ENCODE measurements around the gene OSBPL8. TPM values are rescaled to one million over a fixed set of nuclear protein-coding genes. Genes with fewer than 3 reads are reported as not detected.
"Not testable (repeated sequence)": the region's sequence is repeated elsewhere in the genome, so short reads cannot be mapped to it uniquely, and the experiment has no call there.

OSBPL8 gene
- total RNA-seq, 2 experiments from 2014 or later, result 154 to 160 TPM

DNA sequence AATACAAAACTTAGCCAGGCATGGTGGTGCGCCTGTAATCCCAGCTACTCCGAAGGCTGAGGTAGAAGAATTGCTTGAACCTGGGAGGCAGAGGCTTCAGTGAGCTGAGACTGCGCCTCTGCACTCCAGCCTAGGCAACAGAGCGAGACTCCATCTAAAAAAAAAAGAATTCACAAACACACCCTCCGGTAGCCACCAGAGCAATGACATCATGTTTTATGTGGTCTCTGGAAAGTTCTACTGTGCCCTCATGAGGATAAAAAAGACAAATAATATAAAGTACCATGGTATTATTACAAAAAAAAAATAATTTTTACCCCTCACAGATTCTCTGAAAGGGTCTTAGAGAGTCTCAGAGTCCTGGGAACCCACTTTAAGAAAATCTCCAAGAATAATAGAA is 81.5 kb downstream of the OSBPL8 start:
- Histone ChIP-seq H3K9me3 (ENCODE audit: control insufficient read depth in 1 of 2, insufficient read depth in 1 of 2, low read length in 2 of 2) (no peaks in the 10 kb centered on the region), H3K27ac (ENCODE audit: low read depth in 1 of 2, low read length in 2 of 2) (no peak overlapping the region), H3K4me1 (ENCODE audit: insufficient read depth, low read length) (no peaks in the 10 kb centered on the region), H3K4me3 (ENCODE audit: low read length) (no peak overlapping the region), H3K27me3 (ENCODE audit: control insufficient read depth in 1 of 2, insufficient read depth in 2 of 2, low read length in 2 of 2) (no peaks in the 10 kb centered on the region), H3K36me3 (ENCODE audit: insufficient read depth, low read length) (peaks cover 3% of the 10 kb centered on the region)
- ATAC-seq (ENCODE audit: poor library complexity), result no peak
- ChIA-PET POLR2A (no interaction called here), CTCF (interaction anchor here (1.3 kb wide), 1 partner anchor 109 kb away, joined by 3 read pairs; no protein-coding TSS in a partner anchor)
- Mint-ChIP-seq H3K27me3 (no peaks in the 10 kb centered on the region), H3K27ac (no peak overlapping the region), H3K4me3 (no peak overlapping the region), H3K4me1 (ENCODE audit: low read depth) (peaks cover 50% of the 10 kb centered on the region), H3K36me3 (ENCODE audit: low read depth) (peaks cover 59% of the 10 kb centered on the region), H3K9me3 (no peaks in the 10 kb centered on the region)
- no peak for DNase-seq
- intact Hi-C loops (cut with DNase I, micrococcal nuclease), result no loop called here
- TF ChIP-seq, protein P1, sequence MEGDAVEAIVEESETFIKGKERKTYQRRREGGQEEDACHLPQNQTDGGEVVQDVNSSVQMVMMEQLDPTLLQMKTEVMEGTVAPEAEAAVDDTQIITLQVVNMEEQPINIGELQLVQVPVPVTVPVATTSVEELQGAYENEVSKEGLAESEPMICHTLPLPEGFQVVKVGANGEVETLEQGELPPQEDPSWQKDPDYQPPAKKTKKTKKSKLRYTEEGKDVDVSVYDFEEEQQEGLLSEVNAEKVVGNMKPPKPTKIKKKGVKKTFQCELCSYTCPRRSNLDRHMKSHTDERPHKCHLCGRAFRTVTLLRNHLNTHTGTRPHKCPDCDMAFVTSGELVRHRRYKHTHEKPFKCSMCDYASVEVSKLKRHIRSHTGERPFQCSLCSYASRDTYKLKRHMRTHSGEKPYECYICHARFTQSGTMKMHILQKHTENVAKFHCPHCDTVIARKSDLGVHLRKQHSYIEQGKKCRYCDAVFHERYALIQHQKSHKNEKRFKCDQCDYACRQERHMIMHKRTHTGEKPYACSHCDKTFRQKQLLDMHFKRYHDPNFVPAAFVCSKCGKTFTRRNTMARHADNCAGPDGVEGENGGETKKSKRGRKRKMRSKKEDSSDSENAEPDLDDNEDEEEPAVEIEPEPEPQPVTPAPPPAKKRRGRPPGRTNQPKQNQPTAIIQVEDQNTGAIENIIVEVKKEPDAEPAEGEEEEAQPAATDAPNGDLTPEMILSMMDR (IDR thresholded peaks at IDR 0.05), result no peak

DNA sequence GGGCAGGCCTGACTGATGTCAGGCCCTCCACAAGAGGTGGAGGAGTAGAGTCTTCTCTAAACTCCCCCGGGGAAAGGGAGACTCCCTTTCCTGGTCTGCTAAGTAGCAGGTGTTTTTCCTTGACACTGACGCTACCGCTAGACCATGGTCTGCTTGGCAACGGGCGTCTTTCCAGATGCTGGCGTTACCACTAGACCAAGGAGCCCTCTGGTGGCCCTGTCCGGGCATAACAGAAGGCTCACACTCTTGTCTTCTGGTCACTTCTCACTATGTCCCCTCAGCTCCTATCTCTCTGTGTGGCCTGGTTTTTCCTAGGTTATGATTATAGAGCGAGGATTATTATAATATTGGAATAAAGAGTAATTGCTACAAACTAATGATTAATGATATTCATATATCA is 86.7 kb downstream of the OSBPL8 start:
- Mint-ChIP-seq H3K4me1 (ENCODE audit: low read depth) (peaks cover 30% of the 10 kb centered on the region), H3K36me3 (ENCODE audit: low read depth) (peaks cover 16% of the 10 kb centered on the region)
- H3K9me3 ChIP-seq (ENCODE audit: control insufficient read depth in 1 of 2, insufficient read depth in 1 of 2, low read length in 2 of 2); DNase-seq; POLR2A ChIA-PET; H3K27ac ChIP-seq (ENCODE audit: low read depth in 1 of 2, low read length in 2 of 2); ATAC-seq (ENCODE audit: poor library complexity); H3K27ac Mint-ChIP-seq; H3K4me3 ChIP-seq (ENCODE audit: low read length); CTCF ChIA-PET; H3K36me3 ChIP-seq (ENCODE audit: insufficient read depth, low read length); H3K4me3 Mint-ChIP-seq; H3K4me1 ChIP-seq (ENCODE audit: insufficient read depth, low read length); H3K27me3 Mint-ChIP-seq; H3K9me3 Mint-ChIP-seq; H3K27me3 ChIP-seq (ENCODE audit: control insufficient read depth in 1 of 2, insufficient read depth in 2 of 2, low read length in 2 of 2); intact Hi-C loops (cut with DNase I, micrococcal nuclease): not testable (repeated sequence)

DNA sequence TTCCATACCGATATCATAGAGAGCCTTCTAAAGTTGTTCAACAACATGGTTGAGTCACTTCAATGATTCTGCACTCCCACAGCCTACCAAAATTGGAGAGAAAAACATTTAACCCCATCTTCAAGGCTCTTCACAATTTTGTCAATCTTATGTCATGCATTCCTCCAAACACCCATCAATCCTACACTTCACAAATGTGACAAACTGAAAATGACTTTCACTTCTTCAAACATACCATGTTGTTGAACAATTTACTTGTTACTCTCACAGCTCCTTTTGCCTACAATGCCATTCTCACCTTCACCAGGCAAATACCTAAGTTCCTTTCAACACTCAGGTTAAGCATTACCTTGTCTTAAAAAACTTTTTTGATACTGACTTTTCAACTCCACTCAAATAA is 88.0 kb downstream of the OSBPL8 start:
- H3K4me3 ChIP-seq (ENCODE audit: low read length), result no peak overlapping the region
- no peaks in the 10 kb centered on the region for H3K36me3 ChIP-seq (ENCODE audit: insufficient read depth, low read length)
- peaks cover 20% of the 10 kb centered on the region for H3K4me1 Mint-ChIP-seq (ENCODE audit: low read depth)
- no peak overlapping the region for H3K4me3 Mint-ChIP-seq
- H3K27ac Mint-ChIP-seq, result no peak overlapping the region
- DNase-seq (no peak), ATAC-seq (ENCODE audit: poor library complexity) (no peak)
- H3K27me3 Mint-ChIP-seq, result no peaks in the 10 kb centered on the region
- TF ChIP-seq, protein P1 (IDR thresholded peaks at IDR 0.05), result no peak
- ChIA-PET CTCF (interaction anchor here (1.9 kb wide), 1 partner anchor 115 kb away, joined by 4 read pairs; no protein-coding TSS in a partner anchor), POLR2A (interaction anchor here (1.2 kb wide), 1 partner anchor 42 kb away, joined by 3 read pairs; no protein-coding TSS in a partner anchor)
- H3K27ac ChIP-seq (ENCODE audit: low read depth in 1 of 2, low read length in 2 of 2), result no peak overlapping the region
- no peaks in the 10 kb centered on the region for H3K9me3 ChIP-seq (ENCODE audit: control insufficient read depth in 1 of 2, insufficient read depth in 1 of 2, low read length in 2 of 2)
- no peaks in the 10 kb centered on the region for H3K27me3 ChIP-seq (ENCODE audit: control insufficient read depth in 1 of 2, insufficient read depth in 2 of 2, low read length in 2 of 2)
- intact Hi-C loops (cut with DNase I, micrococcal nuclease), result no loop called here
- H3K9me3 Mint-ChIP-seq, result no peaks in the 10 kb centered on the region
- H3K36me3 Mint-ChIP-seq (ENCODE audit: low read depth), result peaks cover 14% of the 10 kb centered on the region
- H3K4me1 ChIP-seq (ENCODE audit: insufficient read depth, low read length), result no peaks in the 10 kb centered on the region

All from CD4-positive, alpha-beta T cell (primary cell).